A549 (cell line): ENCODE data around the gene TRAF1.

Experiments used
- CBX2 ChIP-seq: fragments of 200-600 bp; sonication (generic); IDR thresholded peaks from 2 replicates; pipeline ENCODE4 v1.6.1; 2016; ENCODE audit warnings: low read depth, mild to moderate bottlenecking, borderline replicate concordance
- CTCF ChIP-seq: fragments of >200 bp; sonication (Bioruptor Twin); formaldehyde crosslinking; IDR thresholded peaks from 3 replicates; pipeline ENCODE4 v1.5.1; 2016
- EP300 ChIP-seq, 2 experiments: fragments of >200 bp; sonication (Bioruptor Twin); formaldehyde crosslinking; IDR thresholded peaks; 2 replicates in 1 of 2; 3 replicates in 1 of 2; pipeline ENCODE4 v1.6.1; 2016 to 2017
- ESRRA ChIP-seq: fragments of 150-350 bp; IDR thresholded peaks from 2 replicates; pipeline ENCODE4 v1.6.1; 2014; ENCODE audit warnings: mild to moderate bottlenecking, low read length, borderline replicate concordance
- NFE2L2 ChIP-seq: fragments of 150-350 bp; conservative IDR thresholded peaks from 2 replicates; pipeline ENCODE4 v1.6.1; 2014; ENCODE audit warnings: low read length
- POLR2A ChIP-seq: IDR thresholded peaks from 2 replicates; pipeline ENCODE4 v1.6.1; 2012; ENCODE audit warnings: mild to moderate bottlenecking, low read length
- RAD21 ChIP-seq, 2 experiments: fragments of >200 bp in 1 of 2; sonication (Bioruptor Twin) in 1 of 2; formaldehyde crosslinking in 1 of 2; IDR thresholded peaks in 1 of 2; conservative IDR thresholded peaks in 1 of 2; 2 replicates in 1 of 2; 3 replicates in 1 of 2; pipeline ENCODE4 v1.6.1; 2012 to 2018; ENCODE audit warnings: inconsistent platforms in 1 of 2

GRCh38 chr9:120905315-120906164, 21.1 kb downstream of the TRAF1 start:
- TF ChIP-seq POLR2A (no peak), NFE2L2 (no peak), RAD21 (conservative IDR thresholded peaks at IDR 0.05 in 1 of 2, IDR thresholded peaks at IDR 0.05 in 1 of 2) (no peak), ESRRA (no peak), CTCF (no peak), EP300 (IDR thresholded peaks at IDR 0.05) (no peak), CBX2 (no peak)
